HepG2 (cell line): ENCODE results near the gene DHX8. TPM values are rescaled to one million over a fixed set of nuclear protein-coding genes. Genes with fewer than 3 reads are reported as not detected.
A peak's percentile ranks its signal among the peaks of the same experiment; 100 is the strongest.

Source experiments
- ATAC-seq: fragments of 200-7000 bp; cut with Tn5 transposase; 3 replicates; pipeline ENCODE4 v1.9.1; 2020; ENCODE audit warnings: mild to moderate bottlenecking, moderate library complexity
- BruUV-seq: library from RNA; stranded (reverse); fragments of 400-500 nt; replicated peaks from 2 replicates; lab custom pipeline; 2021; lab: Mats Ljungman, UMichigan
- CTCF ChIA-PET: fragments of 300-600 bp; formaldehyde crosslinking; extraction: SDS; loops from one replicate; lab custom pipeline; 2021; ENCODE audit warnings: low total read pairs, inconsistent platforms, low intra/inter-chr PET ratio; lab: Yijun Ruan, JAX
- POLR2A ChIA-PET: fragments of 350-600 bp; sonication (Branson Sonifier 250); formaldehyde crosslinking; loops from one replicate; lab custom pipeline; 2020; ENCODE audit warnings: antibody characterized with exemption, inconsistent platforms; lab: Yijun Ruan, JAX
- DNase-seq: peaks from one replicate; pipeline ENCODE4 v3.0.0-alpha.2; 2015; ENCODE audit warnings: low spot score
- FAIRE-seq: peaks from 3 replicates; lab custom pipeline; 2011; peaks lifted over from hg19 to GRCh38; lab: Jason Lieb, UNC
- H2AFZ ChIP-seq: one replicate; pipeline ENCODE4 v1.6.1; 2011; ENCODE audit warnings: low read length, inconsistent platforms
- H3K27ac ChIP-seq: fragments of 300-600 bp; 3 replicates; pipeline ENCODE4 v1.8.0; 2011; ENCODE audit warnings: mixed run types, mild to moderate bottlenecking, mixed read lengths, low read length, inconsistent platforms; ENCODE audit not compliant: insufficient read depth; ENCODE audit errors: extremely low read length
- H3K27me3 ChIP-seq, 2 experiments: fragments of 200-600 bp in 1 of 2; 2 replicates in 1 of 2; 3 replicates in 1 of 2; pipeline versions ENCODE4 v1.6.0 to v1.8.0; 2011; ENCODE audit warnings: low read length in 2 of 2, mild to moderate bottlenecking in 2 of 2, moderate library complexity in 2 of 2, inconsistent platforms in 1 of 2; ENCODE audit not compliant: insufficient read depth in 2 of 2, control insufficient read depth in 1 of 2
- H3K36me3 ChIP-seq, 2 experiments: fragments of 200-600 bp in 1 of 2; replicated peaks in 1 of 2; 2 replicates in 1 of 2; 3 replicates in 1 of 2; pipeline versions ENCODE4 v1.5.1 to v1.8.0; 2011; ENCODE audit warnings: low read length in 2 of 2, inconsistent platforms in 1 of 2; ENCODE audit not compliant: insufficient read depth in 2 of 2, control insufficient read depth in 1 of 2
- H3K4me1 ChIP-seq: 2 replicates; pipeline ENCODE4 v1.5.1; 2012; ENCODE audit warnings: low read length, inconsistent platforms; ENCODE audit not compliant: insufficient read depth
- H3K4me2 ChIP-seq: 2 replicates; pipeline ENCODE4 v1.6.0; 2011; ENCODE audit warnings: low read depth, low read length, inconsistent platforms
- H3K4me3 ChIP-seq, 3 experiments: fragments of 200-600 bp in 1 of 3; sonication (generic), shearing (Covaris generic) in 1 of 3; replicated peaks in 1 of 3; 2 replicates each; pipeline ENCODE4 v1.5.1; 2011 to 2016; ENCODE audit warnings: low read length in 3 of 3, inconsistent platforms in 2 of 3, low read depth in 2 of 3, mild to moderate bottlenecking in 2 of 3, control low read depth in 1 of 3, mixed read lengths in 1 of 3; ENCODE audit not compliant: insufficient read depth in 1 of 3
- H3K79me2 ChIP-seq: one replicate; pipeline ENCODE4 v1.6.1; 2011; ENCODE audit warnings: low read length, inconsistent platforms; ENCODE audit not compliant: insufficient read depth
- H3K9ac ChIP-seq: 2 replicates; pipeline ENCODE4 v1.6.0; 2011; ENCODE audit warnings: mild to moderate bottlenecking, low read depth, low read length, inconsistent platforms; ENCODE audit not compliant: insufficient read depth
- H3K9me3 ChIP-seq: 2 replicates; pipeline ENCODE4 v1.5.1; 2012; ENCODE audit warnings: mild to moderate bottlenecking, low read length
- H4K20me1 ChIP-seq: 2 replicates; pipeline ENCODE4 v1.6.0; 2011; ENCODE audit warnings: inconsistent platforms, mild to moderate bottlenecking, low read length, moderate library complexity; ENCODE audit not compliant: insufficient read depth
- ATM ChIP-seq: fragments of 450-650 bp; IDR thresholded peaks from 2 replicates; pipeline ENCODE4 v1.7.1; 2017; ENCODE audit warnings: mild to moderate bottlenecking, borderline replicate concordance
- HMG20A ChIP-seq: IDR thresholded peaks from 2 replicates; pipeline ENCODE4 v1.6.1; 2016; ENCODE audit warnings: borderline replicate concordance
- IKZF1 ChIP-seq: fragments of 450-650 bp; IDR thresholded peaks from 2 replicates; pipeline ENCODE4 v1.7.1; 2016
- ISX ChIP-seq: sonication (generic); formaldehyde crosslinking; conservative IDR thresholded peaks from 2 replicates; pipeline ENCODE4 v1.5.0; 2020; ENCODE audit warnings: missing genetic modification reagents
- KDM1A ChIP-seq: IDR thresholded peaks from 2 replicates; pipeline ENCODE4 v1.6.1; 2016; ENCODE audit warnings: missing compliant biosample characterization
- KMT2A ChIP-seq: sonication (generic); formaldehyde crosslinking; IDR thresholded peaks from 2 replicates; pipeline ENCODE4 v1.4.0; 2020; ENCODE audit warnings: missing genetic modification reagents
- MAFK ChIP-seq, 2 experiments: IDR thresholded peaks in 1 of 2; conservative IDR thresholded peaks in 1 of 2; 2 replicates each; pipeline ENCODE4 v1.6.1; 2011; ENCODE audit warnings: improper control_type of control experiment in 2 of 2, low read length in 2 of 2
- MXD1 ChIP-seq: sonication (generic); formaldehyde crosslinking; IDR thresholded peaks from 2 replicates; pipeline ENCODE4 v1.4.0; 2020; ENCODE audit warnings: mild to moderate bottlenecking, missing genetic modification reagents
- NR1H2 ChIP-seq: sonication (generic); formaldehyde crosslinking; IDR thresholded peaks from 2 replicates; pipeline ENCODE4 v1.8.1; 2022; ENCODE audit warnings: low read depth, missing genetic modification reagents, borderline replicate concordance
- TBL1XR1 ChIP-seq: fragments of 150-350 bp; IDR thresholded peaks from 2 replicates; pipeline ENCODE4 v1.6.1; 2014; ENCODE audit warnings: borderline replicate concordance, low read length; ENCODE audit not compliant: partially characterized antibody
- TCF7L2 ChIP-seq: IDR thresholded peaks from 2 replicates; pipeline ENCODE4 v1.6.1; 2011; ENCODE audit warnings: mild to moderate bottlenecking, low read depth, low read length, moderate library complexity
- ZFP36 ChIP-seq: fragments of 150-350 bp; IDR thresholded peaks from 2 replicates; pipeline ENCODE4 v1.6.1; 2018; ENCODE audit warnings: borderline replicate concordance, low read length, low read depth; ENCODE audit not compliant: partially characterized antibody
- ZFP36L2 ChIP-seq: sonication (generic); formaldehyde crosslinking; IDR thresholded peaks from 2 replicates; pipeline ENCODE4 v1.4.0; 2020; ENCODE audit warnings: missing genetic modification reagents
- ZFP37 ChIP-seq: sonication (generic); formaldehyde crosslinking; IDR thresholded peaks from 2 replicates; pipeline ENCODE4 v1.4.0; 2020; ENCODE audit warnings: missing genetic modification reagents, borderline replicate concordance
- ZNF30 ChIP-seq: sonication (generic); formaldehyde crosslinking; IDR thresholded peaks from 2 replicates; pipeline ENCODE4 v1.5.0; 2020; ENCODE audit warnings: mild to moderate bottlenecking, missing genetic modification reagents
- ZNF549 ChIP-seq: sonication (generic); formaldehyde crosslinking; IDR thresholded peaks from 2 replicates; pipeline ENCODE4 v1.5.0; 2020; ENCODE audit warnings: missing genetic modification reagents
- WGBS: methylation state at CpG from one replicate; pipeline ENCODE4 v1.1.6; 2017; ENCODE audit warnings: low lambda C conversion rate; 5-methylcytosine and 5-hydroxymethylcytosine counted together
- in situ Hi-C: cut with HindIII; loops from 2 replicates; pipeline ENCODE4 v1.10.0; 2017; ENCODE audit warnings: low pct_unique_long_range_greater_than_20kb; ENCODE audit not compliant: extremely low pct_ligation_motif_present
- intact Hi-C: fragments of 100-400 bp; cut with micrococcal nuclease; formaldehyde crosslinking; loops from one replicate; pipeline ENCODE4 v1.10.0; 2022; ENCODE audit not compliant: unreplicated experiment
- polyA plus RNA-seq, 8 experiments: library from polyadenylated mRNA; depleted of rRNA in 3 of 8; stranded (reverse) in 7 of 8; unstranded in 1 of 8; fragments of >200 nt; fragmentation: Illumina TruSeq in 4 of 8; extraction: Trizol in 4 of 8; gene quantifications; 2 replicates each; pipeline versions ENCODE4 v1.2.1 to v1.2.3, GENCODE V29; 2011 to 2016; ENCODE audit warnings: low read depth in 4 of 8, missing spikeins in 1 of 8, mixed read lengths in 1 of 8; ENCODE audit not compliant: insufficient read depth in 1 of 8
- total RNA-seq, 5 experiments: library from RNA; depleted of rRNA; stranded (reverse); fragments of >200 nt; fragmentation: Illumina TruSeq; extraction: Trizol; gene quantifications; 2 replicates each; pipeline ENCODE4 v1.2.3, GENCODE V29; 2016; ENCODE audit warnings: low read depth in 1 of 5
- TF ChIP-seq, protein P1 (sequence below): sonication (generic); formaldehyde crosslinking; conservative IDR thresholded peaks from 2 replicates; pipeline ENCODE4 v1.8.0; 2022; ENCODE audit warnings: missing genetic modification reagents
- TF ChIP-seq, protein P2 (sequence below): sonication (generic); formaldehyde crosslinking; IDR thresholded peaks from 2 replicates; pipeline ENCODE4 v1.5.1; 2020; ENCODE audit warnings: missing genetic modification reagents, mild to moderate bottlenecking, borderline replicate concordance
- TF ChIP-seq, protein P3 (sequence below): IDR thresholded peaks from 2 replicates; pipeline ENCODE4 v1.6.1; 2012; ENCODE audit warnings: low read length, improper control_type of control experiment

The DHX8 gene
- total and polyA plus RNA-seq, 2 of the 13 experiments (the other 11 are each of a cell fraction or from before 2014, with no cell fraction given): 24.8 to 48.9 TPM

DNA sequence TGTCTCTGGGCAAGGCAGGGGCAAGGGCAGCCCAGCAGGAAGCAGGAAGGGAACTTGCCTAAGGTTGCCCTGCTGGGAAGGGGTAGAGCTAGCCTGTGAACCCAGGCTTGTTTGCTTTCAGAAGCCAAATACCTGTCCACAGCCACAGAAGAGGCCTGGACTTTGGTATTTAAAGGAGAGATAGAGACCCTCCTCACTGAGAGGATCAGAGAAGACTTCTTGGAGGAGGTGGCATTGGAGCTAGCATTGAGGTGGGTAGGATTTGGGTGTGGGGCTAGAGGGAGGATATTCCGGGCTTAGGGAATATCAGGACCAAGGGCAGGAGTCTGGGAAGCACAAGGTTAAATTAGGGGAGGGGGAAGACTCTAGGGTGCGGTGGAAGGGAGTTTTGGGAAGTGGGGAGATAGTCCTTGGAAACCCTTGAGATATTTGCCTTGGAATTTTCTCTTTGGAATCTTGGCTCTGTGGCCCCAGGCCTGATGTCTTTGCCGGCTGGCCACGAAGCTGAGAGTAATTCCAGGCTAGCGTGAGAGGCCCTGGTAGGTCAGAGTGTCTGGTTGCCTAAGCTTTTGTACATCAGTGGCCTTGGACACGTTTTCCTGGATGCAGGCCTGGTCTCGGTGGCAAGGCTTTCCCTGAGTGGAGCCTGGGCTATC is 75.5 kb downstream of the DHX8 start:
- no peaks in the 10 kb centered on the region for H3K27me3 ChIP-seq
- FAIRE-seq (peak; percentile 93), DNase-seq (peak; percentile 79), ATAC-seq (peak; percentile 81)
- H3K27ac ChIP-seq: peak overlapping the region; percentile 79
- no peaks in the 10 kb centered on the region for H3K79me2 ChIP-seq
- peaks cover 100% of the 10 kb centered on the region for H3K4me1 ChIP-seq
- H3K4me2 ChIP-seq: peak overlapping the region; percentile 84
- POLR2A ChIA-PET: interaction anchor here (0.9 to 28.7 kb wide), 15 partner anchors 10 to 198 kb away, joined by 3 to 1546 read pairs (median 4); partner anchors contain the start of gene ETV4
- H3K36me3 ChIP-seq: no peaks in the 10 kb centered on the region
- CTCF ChIA-PET: no interaction called here
- peak overlapping the region; percentile 70 for H3K9ac ChIP-seq
- H2AFZ ChIP-seq: no peak overlapping the region
- peak overlapping the region; percentile 17 to 61 (median 23); a peak in 5 of 6 replicates for H3K4me3 ChIP-seq
- 7% methylated on average over 7 of the region's 7 CpGs for WGBS
- in situ Hi-C loops (no loop called here), intact Hi-C loops (loop anchor here (1.0 to 2.0 kb wide), 2 partner anchors 14 kb away; no protein-coding TSS in a partner anchor)
- TSS peak; percentile 50 for BruUV-seq
- no peaks in the 10 kb centered on the region for H4K20me1 ChIP-seq
- no peaks in the 10 kb centered on the region for H3K9me3 ChIP-seq
- TF ChIP-seq ZFP37 (CRISPR knock-in tag): 0 out of 2 replicates have a peak, but pooled peaks have one; percentile 4
- peak; percentile 48 for TF ChIP-seq KMT2A (CRISPR knock-in tag)
- TF ChIP-seq MAFK (conservative IDR thresholded peaks at IDR 0.05 in 1 of 2, IDR thresholded peaks at IDR 0.05 in 1 of 2; ENCODE audit: low read length in 2 of 2): no peak
- TF ChIP-seq, protein P1, sequence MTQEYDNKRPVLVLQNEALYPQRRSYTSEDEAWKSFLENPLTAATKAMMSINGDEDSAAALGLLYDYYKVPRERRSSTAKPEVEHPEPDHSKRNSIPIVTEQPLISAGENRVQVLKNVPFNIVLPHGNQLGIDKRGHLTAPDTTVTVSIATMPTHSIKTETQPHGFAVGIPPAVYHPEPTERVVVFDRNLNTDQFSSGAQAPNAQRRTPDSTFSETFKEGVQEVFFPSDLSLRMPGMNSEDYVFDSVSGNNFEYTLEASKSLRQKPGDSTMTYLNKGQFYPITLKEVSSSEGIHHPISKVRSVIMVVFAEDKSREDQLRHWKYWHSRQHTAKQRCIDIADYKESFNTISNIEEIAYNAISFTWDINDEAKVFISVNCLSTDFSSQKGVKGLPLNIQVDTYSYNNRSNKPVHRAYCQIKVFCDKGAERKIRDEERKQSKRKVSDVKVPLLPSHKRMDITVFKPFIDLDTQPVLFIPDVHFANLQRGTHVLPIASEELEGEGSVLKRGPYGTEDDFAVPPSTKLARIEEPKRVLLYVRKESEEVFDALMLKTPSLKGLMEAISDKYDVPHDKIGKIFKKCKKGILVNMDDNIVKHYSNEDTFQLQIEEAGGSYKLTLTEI (CRISPR knock-in tag): no peak
- TF ChIP-seq ZFP36L2 (CRISPR knock-in tag): no peak; the same call in 1 of the 2 replicates
- 0 out of 2 replicates have a peak, but pooled peaks have one; percentile 20 for TF ChIP-seq KDM1A (CRISPR knock-in tag)
- no peak for TF ChIP-seq ISX (CRISPR knock-in tag)
- no peak for TF ChIP-seq NR1H2 (CRISPR knock-in tag)
- TF ChIP-seq ZFP36: peak; percentile 65
- TF ChIP-seq MXD1 (CRISPR knock-in tag): no peak
- TF ChIP-seq TBL1XR1: no peak
- TF ChIP-seq HMG20A (CRISPR knock-in tag): peak; percentile 39; the same call in 1 of the 2 replicates
- TF ChIP-seq ZNF549 (CRISPR knock-in tag): no peak
- TF ChIP-seq TCF7L2: no peak
- no peak for TF ChIP-seq IKZF1
- TF ChIP-seq, protein P2, sequence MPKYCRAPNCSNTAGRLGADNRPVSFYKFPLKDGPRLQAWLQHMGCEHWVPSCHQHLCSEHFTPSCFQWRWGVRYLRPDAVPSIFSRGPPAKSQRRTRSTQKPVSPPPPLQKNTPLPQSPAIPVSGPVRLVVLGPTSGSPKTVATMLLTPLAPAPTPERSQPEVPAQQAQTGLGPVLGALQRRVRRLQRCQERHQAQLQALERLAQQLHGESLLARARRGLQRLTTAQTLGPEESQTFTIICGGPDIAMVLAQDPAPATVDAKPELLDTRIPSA (CRISPR knock-in tag): no peak
- TF ChIP-seq ZNF30 (CRISPR knock-in tag): no peak
- TF ChIP-seq ATM: no peak
- TF ChIP-seq, protein P3, sequence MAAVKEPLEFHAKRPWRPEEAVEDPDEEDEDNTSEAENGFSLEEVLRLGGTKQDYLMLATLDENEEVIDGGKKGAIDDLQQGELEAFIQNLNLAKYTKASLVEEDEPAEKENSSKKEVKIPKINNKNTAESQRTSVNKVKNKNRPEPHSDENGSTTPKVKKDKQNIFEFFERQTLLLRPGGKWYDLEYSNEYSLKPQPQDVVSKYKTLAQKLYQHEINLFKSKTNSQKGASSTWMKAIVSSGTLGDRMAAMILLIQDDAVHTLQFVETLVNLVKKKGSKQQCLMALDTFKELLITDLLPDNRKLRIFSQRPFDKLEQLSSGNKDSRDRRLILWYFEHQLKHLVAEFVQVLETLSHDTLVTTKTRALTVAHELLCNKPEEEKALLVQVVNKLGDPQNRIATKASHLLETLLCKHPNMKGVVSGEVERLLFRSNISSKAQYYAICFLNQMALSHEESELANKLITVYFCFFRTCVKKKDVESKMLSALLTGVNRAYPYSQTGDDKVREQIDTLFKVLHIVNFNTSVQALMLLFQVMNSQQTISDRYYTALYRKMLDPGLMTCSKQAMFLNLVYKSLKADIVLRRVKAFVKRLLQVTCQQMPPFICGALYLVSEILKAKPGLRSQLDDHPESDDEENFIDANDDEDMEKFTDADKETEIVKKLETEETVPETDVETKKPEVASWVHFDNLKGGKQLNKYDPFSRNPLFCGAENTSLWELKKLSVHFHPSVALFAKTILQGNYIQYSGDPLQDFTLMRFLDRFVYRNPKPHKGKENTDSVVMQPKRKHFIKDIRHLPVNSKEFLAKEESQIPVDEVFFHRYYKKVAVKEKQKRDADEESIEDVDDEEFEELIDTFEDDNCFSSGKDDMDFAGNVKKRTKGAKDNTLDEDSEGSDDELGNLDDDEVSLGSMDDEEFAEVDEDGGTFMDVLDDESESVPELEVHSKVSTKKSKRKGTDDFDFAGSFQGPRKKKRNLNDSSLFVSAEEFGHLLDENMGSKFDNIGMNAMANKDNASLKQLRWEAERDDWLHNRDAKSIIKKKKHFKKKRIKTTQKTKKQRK: no peak
